GM18505 (cell line): ENCODE results near the gene ZNF444.

ENCODE experiments used
- ATAC-seq: cut with Tn5 transposase; IDR thresholded peaks from one replicate; pipeline ENCODE4 v1.9.1; 2021; ENCODE audit not compliant: unreplicated experiment
- POLR2A ChIP-seq: IDR thresholded peaks from 4 replicates; pipeline ENCODE4 v1.6.1; 2011; ENCODE audit warnings: borderline replicate concordance; ENCODE audit not compliant: insufficient read depth, insufficient read length; ENCODE audit errors: extremely low read depth

ZNF444 gene

GRCh38 chr19:56123266-56123891, 17.7 kb upstream of the ZNF444 start:
- ATAC-seq, result no peak

DNA sequence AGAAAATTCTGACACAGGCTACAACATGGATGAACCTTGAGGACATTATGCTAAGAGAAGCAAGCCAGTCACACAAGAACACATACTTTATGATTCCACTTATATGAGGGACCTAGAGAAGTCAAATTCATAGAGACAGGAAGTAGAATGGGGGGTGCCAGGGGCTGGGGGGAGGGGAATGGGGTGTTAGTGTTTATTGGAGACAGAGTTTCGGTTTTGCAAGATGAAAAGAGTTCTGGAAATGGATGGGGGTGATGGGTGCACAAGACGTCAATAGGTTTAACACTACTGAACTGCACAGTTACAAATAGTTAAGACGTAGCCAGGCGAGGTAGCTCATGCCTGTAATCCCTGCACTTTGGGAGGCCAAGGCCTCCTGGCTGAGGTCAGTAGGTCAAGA, 16.5 kb upstream of the ZNF444 start:
- TF ChIP-seq POLR2A, result no peak
- ATAC-seq, result no peak

More at GRCh38 chr19:56123266-56123891, 17.7 kb upstream of the ZNF444 start:
- TF ChIP-seq POLR2A, result no peak

- no peak for ATAC-seq
- no peak for TF ChIP-seq POLR2A
Measured at GRCh38 chr19:56125806-56126590, 15.1 kb upstream of the ZNF444 start.

GRCh38 chr19:56126983-56127780, 13.9 kb upstream of the ZNF444 start:
- no peak for TF ChIP-seq POLR2A

GRCh38 chr19:56130006-56130405, 11.1 kb upstream of the ZNF444 start:
- ATAC-seq, result no peak
- TF ChIP-seq POLR2A, result no peak

More at GRCh38 chr19:56126983-56127780, 13.9 kb upstream of the ZNF444 start:
- ATAC-seq, result no peak

DNA sequence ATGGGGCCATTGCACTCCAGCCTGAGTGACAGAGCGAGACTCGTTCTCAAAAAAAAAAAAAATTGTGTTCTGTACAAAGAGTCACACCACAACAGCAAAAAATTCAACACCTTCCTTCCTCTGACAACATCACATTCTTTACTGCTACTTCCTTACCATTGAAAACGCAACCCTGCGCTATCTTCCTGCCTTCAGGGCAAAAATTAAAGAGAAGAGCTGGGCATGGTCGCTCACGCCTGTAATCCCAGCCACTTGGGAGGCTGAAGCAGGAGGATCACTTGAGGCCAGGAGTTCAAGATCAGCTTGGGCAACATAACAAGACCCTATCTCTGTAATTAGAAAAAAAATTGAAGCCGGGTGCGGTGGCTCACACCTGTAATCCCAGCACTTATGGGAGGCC, 9.4 kb upstream of the ZNF444 start:
- no peak for TF ChIP-seq POLR2A
- no peak for ATAC-seq

- ATAC-seq, result no peak
- no peak for TF ChIP-seq POLR2A
Measured at GRCh38 chr19:56132316-56132822, 8.7 kb upstream of the ZNF444 start.

DNA sequence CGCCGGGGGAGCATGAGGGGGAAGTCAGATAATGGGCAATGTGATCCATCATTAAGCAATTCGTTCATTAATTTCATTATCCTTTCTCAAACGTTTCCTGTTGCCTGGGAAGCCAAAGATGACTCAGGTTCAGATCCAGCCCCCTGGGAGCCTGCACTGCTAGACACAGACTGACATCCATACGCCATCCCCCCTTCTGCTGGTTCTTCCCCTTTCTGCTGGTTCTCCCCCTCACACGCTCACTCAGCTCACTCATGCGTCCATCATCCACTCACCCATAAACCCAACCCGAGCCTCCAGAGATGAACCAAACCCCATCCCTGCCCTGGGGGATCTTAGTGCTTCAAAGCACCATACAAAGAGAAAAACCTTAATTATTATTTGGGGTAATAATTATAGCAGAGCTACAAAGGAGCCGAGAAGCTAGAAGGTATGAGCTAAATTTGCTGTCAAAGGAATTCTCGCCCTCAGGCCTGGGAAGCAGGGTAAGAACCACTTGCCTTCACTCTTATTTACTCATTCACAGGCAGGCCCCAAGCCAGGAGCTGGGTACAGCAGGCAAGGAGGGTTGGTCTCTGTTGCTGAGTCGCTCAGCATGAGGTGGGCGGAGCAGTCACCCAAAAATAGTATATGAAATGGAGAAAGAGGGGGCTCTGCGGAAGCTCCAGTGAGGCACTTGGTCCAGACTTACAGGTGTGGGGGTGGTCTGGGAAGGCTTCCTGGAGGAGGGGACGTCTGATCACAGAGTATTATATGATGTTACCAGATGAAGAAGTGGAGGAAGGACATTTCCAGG, 7.0 kb upstream of the ZNF444 start:
- no peak for TF ChIP-seq POLR2A
- peak; percentile 85 for ATAC-seq

DNA sequence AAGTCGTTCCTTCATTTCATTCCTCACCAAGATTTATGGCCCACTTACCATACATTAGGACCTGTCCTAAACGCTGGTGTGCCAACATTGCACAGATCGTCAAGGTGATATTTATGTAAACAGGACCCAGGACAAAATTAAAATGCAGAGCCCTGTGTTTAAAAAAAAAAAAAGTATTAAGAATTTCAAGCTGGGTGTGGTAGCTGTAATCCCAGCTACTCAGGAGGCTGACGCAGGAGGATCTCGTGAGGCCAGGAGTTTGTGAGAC, 6.5 kb upstream of the ZNF444 start:
- ATAC-seq, result no peak
- TF ChIP-seq POLR2A, result no peak

DNA sequence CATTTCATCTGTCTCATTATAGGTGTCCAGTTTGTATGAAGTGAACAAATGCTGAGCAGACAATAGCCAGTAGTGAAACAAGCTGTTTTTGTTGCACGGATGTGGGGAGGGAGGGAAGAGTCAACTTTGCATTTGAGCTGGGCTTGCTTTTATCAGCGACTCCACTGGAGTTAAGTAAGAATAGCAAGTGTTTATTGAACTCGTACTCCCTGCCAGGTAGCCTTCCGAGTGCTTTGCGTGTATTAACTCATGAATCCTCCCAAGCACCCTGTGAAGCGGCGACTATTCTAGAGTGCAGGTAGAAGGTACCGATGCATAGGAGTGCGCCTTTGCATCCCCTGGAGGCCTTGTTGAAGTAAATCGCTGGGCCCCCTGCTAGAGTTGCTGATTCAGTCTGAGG, 4.7 kb upstream of the ZNF444 start:
- no peak for ATAC-seq
- TF ChIP-seq POLR2A, result no peak

- ATAC-seq, result no peak
- no peak for TF ChIP-seq POLR2A
Measured at GRCh38 chr19:56137405-56137804, 3.7 kb upstream of the ZNF444 start.

DNA sequence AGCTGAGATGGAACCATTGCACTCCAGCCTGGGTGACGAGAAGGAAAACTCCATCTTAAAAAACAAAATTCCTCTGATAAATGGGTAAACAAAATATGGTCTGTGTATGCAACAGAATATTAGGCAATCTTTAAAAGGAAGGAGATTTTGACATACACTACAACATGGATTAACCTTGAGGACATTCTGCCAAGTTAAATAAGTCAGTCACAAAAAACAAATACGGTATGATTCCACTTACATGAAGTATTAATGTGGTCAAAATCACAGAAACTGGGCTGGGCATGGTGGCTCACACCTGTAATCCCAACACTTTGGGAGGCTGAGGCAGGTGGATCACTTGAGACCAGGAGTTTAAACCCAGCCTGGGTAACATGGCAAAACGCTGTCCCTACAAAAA, 3.0 kb upstream of the ZNF444 start:
- ATAC-seq, result no peak
- TF ChIP-seq POLR2A, result no peak

- TF ChIP-seq POLR2A, result no peak
- ATAC-seq, result no peak
Measured at GRCh38 chr19:56139847-56140582, 1.1 kb upstream of the ZNF444 start.

- TF ChIP-seq POLR2A, result no peak
- ATAC-seq, result no peak
Measured at GRCh38 chr19:56141417-56141993, 418 bp downstream of the ZNF444 start.
